Right renal cortex interstitium (tissue), 3 donors: ENCODE results near the gene MORN5. TPM values are rescaled to one million over a fixed set of nuclear protein-coding genes. Genes with fewer than 3 reads are reported as not detected.

Experiments used
- DNase-seq, 3 donors: peaks; one replicate each; pipeline ENCODE4 v3.0.0-alpha.2; 2013; ENCODE audit warnings: low read depth in 3 of 3, low spot score in 2 of 3
- polyA plus RNA-seq, 3 donors: library from polyadenylated mRNA; unstranded; fragments of 120-200 nt; gene quantifications; one replicate each; pipeline ENCODE4 v1.2.1, GENCODE V29; 2013; ENCODE audit not compliant: insufficient read length in 3 of 3

The MORN5 gene
- polyA plus RNA-seq, 3 donors = 2.4 to 3.4 (median 3.1) TPM

DNA sequence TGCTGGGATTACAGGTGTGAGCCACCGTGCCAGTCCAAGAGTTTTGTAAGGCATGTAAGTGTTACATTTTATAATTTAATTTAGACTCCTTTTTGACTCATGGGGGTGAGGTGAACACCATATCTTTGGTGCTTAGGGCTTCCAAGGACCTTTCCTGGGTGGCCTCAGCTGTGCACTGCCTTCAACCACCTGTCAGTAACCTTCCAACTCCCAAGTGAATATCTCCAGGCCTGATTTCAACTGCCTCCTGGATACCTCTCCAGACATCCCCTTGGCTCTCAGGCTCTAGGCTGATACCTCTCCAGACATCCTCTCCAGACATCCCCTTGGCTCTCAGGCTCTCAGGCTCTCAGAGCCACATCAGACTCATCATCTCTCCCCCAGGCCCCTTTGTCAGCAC lies 35.7 kb upstream of the MORN5 start:
- no peak for DNase-seq

DNA sequence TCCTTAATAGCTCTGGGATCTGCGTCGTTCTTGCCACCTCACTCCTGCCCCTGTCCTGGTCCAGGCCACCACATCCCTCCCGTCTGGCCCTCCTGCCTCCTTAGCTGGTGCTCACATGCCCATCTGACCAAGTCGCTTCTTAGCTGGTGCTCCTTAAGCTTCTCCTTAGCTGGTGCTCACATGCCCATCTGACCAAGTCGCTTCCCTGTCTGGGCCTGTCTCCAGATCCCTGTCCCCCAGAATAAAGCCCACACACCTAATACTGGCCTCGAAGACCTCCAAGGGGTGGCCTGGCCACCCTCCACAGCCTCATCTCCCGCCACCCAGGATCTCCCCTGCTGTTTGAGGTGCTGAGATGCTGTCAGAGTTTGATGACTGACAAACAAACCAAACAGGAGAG lies 35.2 kb upstream of the MORN5 start:
- DNase-seq = no peak

DNA sequence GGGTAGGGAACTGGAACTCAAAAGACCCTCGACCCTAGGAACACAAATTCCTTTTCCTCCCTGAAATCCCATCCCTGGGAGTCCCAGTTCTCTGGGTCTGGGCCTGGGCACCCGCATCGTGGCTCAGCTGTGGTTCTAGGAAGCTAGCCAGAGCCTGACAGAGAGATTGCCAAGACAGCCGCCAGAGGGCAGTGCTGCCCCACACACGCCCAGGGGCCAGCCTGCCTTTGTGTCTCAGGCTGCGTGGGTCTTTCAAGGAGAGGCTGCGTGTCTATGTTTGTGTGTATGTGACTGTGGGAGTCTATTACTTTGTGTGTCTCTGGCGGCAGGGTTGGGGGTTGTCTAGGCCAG lies 34.6 kb upstream of the MORN5 start:
- peak in 1 of 3 donors; percentile 50 for DNase-seq

DNA sequence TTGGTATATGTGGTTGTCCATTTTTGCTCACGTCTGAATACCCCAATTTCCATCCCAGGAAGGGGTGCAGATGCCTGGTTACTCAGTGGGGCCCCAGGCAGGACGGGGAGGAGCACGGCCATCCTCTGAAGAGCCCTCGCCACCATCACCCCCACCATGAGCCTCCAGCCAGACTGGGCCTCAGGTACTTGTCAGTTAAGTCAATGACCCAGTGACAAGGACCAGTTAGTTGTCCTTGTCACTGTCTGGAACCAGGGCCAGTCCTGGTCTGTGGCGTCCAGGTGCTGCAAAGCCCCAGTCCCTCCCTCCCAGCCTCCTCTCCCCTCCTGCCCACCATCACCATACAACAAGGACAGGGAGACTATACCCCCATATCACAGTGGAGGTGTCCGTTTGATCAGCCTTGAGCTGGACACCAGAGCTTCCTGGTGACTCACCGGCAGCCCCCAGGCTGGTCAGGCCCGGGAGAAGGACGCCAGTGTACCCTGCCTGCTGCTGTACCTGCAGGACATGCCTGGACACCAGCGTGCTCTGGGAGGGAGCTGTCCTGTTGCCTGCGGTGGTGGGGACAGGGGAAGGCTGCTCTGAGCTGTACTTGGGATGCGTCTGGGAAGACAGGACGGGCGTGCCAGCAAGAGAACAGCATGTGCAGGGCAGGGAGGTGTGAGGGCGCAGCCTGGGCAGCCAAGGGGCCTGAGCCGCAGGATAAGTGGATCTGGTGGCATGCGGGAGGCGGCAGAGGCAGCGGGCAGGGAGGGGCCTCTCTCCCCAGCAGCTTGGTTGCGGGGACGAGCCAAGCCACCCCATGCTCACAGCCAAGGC lies 34.0 kb upstream of the MORN5 start:
- no peak for DNase-seq

DNA sequence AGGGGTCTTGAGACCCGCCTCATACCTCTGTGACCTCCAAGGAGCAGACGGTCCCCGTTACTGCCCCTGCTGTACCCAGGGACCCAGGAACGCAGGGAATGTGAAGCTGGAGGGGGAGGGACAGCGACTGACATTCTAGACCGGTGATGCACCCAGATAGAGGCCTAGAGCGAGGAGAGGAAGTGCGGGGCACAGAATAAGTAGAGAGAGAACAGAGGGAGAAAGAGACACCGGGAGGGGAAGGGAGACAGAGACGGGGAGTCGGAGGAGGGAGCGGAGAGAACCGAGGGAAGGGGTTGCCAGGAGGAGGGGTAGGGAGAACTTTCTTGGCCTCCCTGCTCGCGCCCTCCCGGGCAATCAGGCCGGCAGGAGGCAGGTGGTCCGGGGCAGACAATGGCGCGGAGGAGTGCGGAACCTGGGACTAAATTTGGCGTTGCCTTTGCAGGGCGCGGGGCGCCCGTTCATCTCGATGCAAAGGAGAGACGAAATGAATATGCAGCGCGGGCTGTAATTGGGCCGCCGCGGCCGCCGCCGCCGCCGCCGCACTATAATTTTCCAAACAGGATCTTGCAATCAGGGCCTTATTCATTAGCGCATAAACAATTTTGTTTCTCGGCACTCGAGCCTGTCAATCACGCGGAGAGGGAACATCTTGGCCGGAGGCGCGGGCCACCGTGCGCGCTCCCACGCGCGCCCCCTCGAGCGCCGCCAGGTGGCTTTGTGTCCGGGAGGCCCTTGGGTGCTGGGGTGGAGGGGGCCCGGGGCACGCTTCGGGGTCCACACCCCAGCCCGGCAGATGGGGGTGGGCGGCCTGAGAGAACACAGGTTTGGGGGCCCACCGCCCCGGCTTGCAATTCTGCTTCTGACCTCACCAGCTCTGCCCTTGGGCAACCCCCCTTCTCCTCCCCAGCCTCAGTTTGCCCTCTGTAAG lies 33.1 kb upstream of the MORN5 start:
- peak in 1 of 3 donors; percentile 39 for DNase-seq

DNA sequence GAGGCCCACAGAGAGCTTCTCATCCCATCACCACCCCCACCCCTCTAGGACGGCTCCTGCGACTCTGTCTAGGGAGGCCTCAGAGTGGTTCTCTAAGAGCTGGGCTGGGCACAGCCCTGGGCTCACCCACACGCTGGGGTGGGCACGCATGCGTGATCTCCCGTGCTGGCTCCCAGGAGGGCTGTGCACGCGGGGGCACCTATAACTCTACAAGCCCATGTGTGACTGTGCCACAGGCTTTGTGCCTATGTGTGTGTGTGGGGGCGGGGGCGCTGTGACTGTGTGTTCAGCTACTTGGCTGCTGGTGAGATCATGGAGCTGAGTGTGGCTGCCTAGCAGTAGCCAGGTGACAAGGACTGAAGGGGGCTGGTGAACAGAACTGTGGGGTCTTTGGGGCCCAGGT lies 32.3 kb upstream of the MORN5 start:
- DNase-seq = no peak

DNA sequence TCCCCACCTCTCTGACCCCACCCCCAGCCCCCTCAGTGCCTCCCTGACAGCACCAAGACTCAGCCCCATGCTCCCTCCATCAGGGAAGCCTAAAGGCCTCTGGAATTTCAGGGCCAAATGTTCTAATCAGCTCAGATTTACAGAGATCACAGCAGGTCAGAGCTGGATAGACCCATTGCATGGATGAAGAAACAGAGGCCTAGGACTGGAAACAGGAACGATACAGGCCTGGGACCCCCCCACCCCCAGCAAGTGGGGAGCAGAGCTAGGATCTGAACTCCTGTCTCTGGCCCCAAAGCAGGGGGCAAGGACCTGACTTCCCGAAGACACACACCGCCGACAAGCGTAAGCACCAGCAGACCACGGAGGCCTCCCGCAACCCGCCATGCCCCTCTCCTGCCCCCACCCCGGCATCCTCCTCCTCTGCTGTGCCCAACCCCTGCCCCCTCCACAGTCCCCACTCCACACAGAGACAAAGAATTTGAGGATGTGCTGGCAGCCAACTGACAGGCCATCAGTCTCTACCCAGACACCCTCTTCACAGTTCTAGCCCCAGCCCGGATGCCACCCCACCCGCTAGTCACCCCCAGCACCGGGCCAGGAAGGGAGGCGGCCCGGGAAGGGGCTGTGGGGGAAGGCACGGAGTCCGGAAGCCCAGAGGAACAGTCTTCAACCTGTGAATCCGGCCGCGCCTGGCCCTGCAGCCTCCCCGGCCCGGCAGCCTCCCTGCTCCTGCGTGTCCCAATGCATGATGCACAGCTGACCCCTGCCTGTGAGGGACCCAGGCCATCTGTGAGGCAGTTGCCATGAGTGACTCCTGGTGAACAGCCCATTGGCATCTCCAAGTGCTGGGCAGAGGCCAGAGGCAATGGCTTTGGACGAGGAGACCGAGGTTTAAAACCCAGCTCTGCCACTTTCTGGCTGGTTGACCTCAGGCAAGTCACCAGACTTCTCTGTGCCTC lies 31.4 kb upstream of the MORN5 start:
- no peak for DNase-seq

DNA sequence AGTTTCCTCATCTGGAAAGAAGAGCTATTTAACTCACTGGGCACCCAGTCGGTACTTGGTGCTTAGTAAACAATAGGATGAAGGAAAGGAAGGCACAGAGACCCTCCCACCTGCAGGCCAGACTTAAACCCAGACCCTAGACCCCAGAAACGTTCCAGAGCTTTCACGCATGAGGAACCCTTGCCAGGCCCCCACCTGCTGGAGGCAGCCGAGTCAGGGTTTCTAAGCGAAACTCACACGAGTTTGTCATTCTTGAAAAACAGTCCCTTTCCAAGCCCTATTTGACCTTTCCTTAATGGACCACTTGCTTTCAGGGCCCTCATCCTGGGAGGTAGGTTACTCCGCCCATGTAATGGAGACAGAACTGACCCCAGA lies 30.8 kb upstream of the MORN5 start:
- DNase-seq = no peak

DNA sequence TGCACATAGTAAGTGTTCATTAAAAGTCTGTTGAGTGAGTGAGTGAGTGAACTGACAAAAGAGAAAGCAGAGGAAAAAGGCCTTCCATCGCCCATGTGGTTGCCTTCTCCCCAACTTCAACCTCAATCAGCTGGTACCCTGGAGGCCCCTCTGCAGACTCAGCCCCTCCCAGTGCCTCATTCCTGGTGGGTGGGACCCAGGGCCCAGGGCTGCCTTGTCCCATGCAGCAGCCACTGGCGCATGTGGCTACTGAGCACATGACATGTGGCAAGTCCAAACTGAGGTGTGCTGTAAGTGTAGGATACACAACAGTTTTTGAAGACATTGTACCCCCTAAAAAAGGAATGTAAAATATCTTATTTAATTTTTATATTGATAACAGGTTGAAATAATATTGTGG lies 29.7 kb upstream of the MORN5 start:
- DNase-seq = no peak

DNA sequence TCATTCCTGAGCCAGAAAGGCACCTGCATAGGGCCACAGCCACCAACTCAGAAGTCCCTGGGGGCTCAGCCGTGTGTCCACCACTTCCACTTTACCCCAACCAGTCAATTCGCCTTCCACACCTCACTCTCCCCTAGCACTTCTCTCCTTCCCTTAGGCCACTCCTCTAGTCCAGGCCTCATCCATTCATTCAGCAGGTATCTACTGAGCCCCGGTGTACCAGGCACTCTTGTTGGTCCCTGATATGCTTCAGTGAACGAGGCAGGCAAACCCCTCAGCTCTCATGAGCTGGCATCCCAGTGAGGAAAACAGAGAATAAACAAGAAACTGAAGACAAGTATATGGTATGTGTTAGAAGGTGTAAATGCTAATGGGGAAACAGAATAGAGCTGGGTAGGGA lies 28.9 kb upstream of the MORN5 start:
- DNase-seq = no peak

DNA sequence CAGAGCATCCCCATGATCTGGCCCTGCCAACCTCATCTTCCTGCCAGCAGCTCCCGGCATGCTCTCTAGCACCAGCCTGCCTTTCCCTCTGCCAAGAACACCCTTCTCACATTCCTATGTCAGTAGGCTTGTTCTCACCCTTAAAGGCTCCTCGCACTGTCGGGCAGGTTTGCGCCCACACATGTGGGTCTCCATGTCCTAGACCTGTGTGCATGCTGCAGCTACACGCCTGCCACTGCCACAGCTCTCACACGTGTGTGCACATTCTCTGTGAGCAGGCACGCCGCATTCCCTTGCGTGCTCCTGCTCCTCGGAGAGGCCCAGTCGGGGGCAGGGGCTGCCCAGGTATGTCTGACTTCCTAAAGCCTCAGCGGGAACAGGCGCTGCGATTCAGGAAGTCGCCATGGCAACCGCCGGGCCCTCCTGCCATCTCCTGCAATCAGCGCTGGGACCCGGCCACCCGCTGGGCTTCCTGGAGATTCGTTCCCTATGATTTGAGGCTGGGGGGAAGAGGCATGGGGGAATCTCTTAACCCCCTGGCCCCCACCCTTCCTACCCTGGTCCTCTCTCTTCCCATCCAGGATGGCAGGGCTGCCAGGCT lies 28.2 kb upstream of the MORN5 start:
- no peak for DNase-seq

DNA sequence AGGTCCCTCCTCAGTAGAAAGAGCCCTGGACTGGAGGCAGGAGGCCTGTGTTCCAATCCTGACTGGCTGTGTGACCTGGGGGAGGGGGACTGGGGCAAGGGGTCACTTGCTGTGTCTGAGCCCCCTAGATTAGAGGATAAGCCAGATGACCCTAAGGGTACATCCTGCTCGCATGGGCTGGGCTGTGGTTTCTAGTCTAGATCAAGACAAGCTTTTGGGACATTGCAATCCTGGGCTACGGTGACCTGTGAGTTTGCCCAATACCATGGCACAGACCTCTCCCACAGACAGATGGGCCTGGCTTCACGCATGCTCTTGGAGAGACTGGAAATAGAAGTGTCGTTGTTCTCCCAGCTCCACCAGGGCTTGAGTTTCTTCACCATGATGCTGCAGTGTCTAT lies 27.2 kb upstream of the MORN5 start:
- no peak for DNase-seq

DNA sequence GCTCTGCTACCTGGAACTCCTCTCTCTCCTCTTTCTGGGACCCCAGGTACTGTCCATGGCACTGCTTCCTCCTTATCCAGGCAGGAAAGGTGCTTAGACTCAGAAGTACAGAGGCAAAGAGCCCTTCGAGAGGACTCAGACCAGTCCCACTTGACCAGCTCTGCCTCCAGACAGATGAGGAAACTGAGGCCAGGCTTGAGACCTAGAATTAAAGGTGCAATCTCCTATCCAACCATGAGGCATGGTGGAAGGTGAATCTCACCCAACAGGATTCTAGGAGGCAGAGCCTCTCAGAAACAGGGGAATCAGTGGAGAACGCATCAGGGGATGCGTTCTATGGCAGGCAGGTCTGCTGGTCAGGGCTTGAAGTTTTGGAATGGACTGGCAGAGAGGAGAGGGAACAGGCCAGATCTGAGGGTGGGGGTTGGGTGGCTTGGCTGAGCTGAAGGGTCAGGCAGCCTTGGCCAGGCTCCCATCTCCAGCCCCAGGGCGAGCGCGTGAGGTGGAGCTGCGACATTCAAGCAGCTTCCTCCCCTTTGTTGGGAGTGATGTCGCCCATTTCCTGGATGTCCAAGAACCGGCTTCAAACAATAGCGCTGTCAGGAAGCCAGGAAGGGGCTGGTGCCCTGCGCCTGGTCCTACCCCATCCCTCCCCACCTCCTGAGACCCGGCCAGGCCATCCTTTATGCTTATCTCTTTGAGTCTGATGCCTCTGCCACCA lies 26.3 kb upstream of the MORN5 start:
- DNase-seq = no peak

DNA sequence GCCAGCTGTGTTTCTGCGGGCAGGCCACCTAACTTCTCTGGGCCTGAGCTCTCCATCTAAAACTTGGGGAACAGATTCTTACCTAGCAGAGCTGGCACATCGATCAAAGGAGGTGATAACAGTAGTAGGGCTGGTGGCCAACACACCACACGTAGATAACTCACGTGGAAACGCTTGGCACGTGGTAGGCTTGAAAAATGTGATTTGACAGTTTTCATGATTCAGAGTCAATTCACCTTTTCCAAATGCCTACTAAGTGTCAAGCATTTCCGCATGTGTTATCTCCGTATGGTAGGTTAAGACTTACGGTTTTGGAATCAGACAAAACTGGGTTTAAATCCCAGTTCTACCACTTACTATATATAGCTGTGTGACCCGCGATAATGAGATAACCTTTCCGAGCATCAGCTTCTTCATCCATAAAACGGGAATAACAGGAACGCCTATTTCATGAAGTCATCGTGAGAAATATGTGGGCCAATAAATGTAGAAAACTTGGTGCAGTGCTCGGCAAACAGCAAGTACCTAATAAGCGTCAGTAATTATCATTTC lies 25.6 kb upstream of the MORN5 start:
- no peak for DNase-seq

DNA sequence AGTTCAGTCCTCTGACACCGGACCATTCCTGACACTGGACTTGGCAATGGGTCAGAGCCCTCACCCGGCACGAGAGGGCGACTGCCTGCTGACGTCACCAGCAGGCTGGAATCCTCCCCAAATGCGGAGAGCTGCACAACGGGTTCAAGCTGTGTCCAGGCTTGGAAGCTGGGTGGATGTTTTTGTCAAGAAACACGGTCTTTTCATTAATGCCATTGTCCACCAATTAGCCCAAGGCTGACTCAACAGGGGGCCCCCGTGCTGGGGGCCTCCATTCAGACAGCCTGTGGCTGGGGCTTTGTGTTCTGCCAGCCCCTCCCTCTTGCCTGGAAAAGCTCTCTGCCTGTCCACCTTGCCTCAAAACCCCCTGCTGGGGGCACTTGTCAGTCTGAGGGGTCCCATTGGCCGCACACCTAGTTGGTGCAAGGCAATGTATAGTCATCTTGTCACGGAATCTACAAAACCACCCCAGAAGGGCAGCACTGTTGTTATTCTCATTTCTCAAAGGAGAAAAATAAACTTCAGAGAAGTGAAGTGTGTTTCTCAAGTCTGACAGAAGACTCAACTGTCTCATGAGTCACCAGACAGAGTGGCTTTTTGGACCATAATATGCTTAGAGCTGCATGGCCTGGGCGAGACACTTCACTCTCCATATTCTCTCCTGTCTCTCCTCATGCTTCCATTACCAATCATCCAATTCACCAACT lies 24.7 kb upstream of the MORN5 start:
- DNase-seq = no peak

DNA sequence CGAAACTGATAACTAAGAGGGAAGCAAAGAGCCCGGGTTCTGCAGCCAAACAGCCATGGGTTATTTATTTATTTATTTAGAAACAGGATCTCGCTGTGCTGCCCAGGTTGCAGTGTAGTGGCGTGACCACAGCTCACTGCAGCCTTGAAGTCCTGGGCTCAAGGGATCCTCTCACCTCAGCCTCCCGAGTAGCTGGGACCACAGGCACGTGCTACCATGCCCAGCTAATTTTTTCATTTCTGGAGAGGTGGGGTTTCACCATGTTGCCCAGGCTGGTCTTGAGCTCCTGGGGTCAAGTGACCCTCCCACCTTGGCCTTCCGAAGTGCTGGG lies 24.2 kb upstream of the MORN5 start:
- DNase-seq = no peak

DNA sequence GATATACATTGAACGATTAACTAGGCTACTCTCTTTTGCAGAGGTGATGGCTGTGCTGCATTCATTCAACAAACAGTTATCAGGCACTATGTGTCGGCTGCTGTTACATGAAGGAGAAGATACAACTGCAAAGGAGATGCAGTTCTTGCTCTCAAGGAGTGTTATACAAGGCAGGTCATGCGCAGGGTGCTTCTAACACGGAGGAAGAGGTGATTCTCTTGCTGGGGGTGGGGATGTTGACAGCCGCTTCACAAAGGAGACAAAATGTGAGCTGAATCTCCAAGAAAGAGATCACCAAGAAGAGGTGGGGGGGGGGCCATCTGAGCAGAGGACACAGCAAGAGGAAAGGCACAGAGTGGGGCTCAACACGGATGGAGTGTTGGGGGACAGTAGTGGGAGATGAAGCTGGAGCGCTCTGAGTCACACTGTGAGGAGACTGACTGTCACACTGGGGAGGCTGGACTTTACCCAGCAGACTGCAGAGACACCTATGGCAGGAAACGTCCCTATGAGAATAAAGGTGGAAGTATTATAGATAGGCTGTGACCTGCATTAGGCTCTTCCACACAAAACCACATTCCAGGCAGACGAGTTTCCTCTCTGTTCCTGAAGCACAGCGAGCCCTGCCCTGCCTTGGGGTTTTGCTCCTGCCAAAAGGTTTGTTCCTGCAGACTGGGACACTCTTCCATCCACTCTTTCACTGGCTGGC lies 21.0 kb upstream of the MORN5 start:
- no peak for DNase-seq
